Stimulated activated CD8-positive, alpha-beta memory T cell treated with anti-CD3 and anti-CD28 coated beads, Interleukin-15, amount 100 ng/mL, for 24 hours (primary cell): ENCODE results near the gene TOX2.

Experiments used
- DNase-seq: peaks from one replicate; pipeline ENCODE4 v3.0.0-alpha.2; 2020; ENCODE audit warnings: low read depth

Gene TOX2

GRCh38 chr20:43938932-43939761 lies 24.5 kb downstream of the TOX2 start:
- DNase-seq, result no peak

DNA sequence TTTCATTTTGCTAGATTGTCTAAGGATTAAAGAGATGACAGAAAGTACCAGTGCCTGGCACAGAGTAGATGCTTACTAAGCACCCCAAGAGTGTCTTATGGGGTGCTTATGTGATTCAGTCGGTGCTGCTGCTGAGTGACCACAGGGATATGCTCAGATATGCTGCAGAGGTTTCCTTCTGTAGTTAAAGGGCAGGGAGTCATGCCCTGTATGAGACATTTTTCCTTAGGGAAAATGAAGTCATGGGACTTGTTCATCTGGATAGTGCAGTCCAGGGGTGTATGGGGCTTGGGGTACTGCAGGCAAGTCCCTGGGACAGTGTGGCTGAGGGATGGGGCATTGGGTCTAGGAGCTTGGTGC lies 25.1 kb downstream of the TOX2 start:
- DNase-seq, result no peak

- no peak for DNase-seq
Measured at GRCh38 chr20:43940518-43941225, 26.0 kb downstream of the TOX2 start.

DNA sequence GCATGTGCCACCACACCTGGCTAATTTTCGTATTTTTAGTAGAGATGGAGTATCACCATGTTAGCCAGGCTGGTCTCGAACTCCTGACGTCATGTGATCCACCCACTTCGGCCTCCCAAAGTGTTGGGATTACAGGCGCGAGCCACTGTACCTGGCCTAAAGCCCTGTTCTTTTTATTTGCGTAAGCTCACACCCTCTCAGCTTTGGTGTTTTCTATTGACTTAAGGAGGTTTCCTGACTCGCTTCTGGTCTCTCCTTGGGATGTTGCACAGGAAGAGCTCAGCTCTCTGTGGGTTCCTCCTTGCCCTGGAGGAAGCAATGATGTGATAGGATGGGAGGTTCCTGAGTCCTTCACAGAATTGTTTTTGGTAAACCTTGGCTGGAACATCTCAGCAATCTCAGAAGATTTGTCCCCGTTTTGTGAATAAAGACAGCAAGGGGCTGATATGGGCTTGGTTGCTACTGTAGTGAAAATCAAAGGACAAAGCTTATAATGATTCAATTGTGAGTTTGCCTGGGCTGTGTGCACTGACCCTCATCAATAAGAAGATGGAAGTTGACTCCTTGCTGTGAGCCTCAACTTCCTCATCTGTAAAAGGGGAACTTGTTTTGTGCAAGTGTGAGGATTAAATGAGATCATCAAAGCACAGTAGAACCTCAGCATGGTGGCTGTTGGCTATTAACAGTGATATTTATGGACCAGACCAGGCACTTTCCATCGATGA lies 27.0 kb downstream of the TOX2 start:
- DNase-seq, result no peak

DNA sequence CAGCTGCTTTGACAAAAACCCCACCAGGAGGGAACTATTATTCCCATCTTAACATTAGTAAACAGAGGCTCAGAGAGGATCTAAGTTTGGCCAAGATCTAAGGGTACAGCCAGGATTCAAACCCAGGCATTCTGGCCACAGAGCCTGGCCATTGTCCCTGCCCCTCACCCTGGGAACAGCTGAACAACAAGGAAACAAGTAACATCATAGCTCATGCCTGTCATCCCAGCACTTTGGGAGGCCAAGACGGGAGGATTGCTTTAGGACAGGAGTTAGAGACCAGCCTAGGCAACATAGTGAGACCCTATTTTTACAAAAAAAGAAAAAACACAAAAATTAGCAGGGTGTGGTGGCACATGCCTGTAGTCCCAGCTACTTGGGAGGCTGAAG lies 27.5 kb downstream of the TOX2 start:
- DNase-seq, result no peak

GRCh38 chr20:43942667-43943285 lies 28.1 kb downstream of the TOX2 start:
- no peak for DNase-seq

DNA sequence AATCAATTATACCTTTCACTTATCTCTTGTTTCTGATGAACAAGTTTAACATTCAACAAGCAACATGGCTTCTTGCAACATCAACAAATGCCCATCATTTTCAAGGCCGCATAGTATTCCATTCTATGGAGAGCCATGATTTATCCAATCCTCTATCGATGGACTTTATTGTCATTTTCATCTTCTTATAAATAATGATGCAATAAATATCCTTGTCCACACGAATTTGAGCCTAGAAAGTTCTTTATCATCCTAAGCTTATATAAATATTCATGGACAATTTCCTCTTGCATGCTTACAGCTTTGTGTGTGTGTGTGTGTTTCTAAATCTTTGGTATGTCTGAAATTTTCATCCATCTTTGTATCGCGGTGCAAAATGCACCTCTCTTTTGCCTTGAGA lies 29.1 kb downstream of the TOX2 start:
- no peak for DNase-seq

- no peak for DNase-seq
Measured at GRCh38 chr20:43944653-43945235, 30.1 kb downstream of the TOX2 start.

DNA sequence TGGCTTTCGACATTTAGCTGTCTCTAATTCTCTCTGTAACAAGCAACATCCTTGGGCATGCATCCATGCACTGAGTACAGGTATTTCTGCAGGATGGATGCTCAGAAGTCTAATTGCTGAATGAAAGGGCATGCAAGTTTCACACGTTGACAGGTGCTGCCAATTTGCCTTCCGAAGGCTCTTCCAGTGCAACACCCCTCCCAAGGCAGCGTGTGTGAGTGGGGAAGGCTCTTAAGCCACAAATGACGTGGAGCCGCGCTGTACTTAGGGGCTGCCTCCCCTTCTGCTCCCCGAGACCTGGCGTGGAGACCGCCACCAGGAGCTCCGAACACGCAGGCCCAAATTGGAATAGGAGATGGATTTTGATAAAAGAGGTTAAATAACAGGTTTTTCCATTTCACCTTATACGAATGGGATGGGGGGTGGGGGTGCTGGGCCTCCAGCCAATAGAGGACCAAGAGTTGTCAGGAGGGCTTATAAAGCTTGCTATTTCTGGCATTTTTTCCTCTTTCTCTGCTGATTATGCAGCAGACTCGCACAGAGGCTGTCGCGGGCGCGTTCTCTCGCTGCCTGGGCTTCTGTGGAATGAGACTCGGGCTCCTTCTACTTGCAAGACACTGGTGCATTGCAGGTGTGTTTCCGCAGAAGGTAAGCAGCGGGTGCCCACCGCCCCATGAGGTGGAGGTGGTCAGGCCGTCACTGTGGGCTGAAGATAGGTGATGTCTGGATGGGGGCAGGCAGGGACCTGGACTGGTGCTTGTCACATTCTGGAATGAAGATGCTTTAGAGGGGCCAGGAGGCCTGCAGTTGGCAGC lies 30.9 kb downstream of the TOX2 start:
- DNase-seq, result no peak

GRCh38 chr20:43946206-43946491 lies 31.5 kb downstream of the TOX2 start:
- DNase-seq, result no peak

- DNase-seq, result no peak
Measured at GRCh38 chr20:43946659-43947315, 32.1 kb downstream of the TOX2 start.

DNA sequence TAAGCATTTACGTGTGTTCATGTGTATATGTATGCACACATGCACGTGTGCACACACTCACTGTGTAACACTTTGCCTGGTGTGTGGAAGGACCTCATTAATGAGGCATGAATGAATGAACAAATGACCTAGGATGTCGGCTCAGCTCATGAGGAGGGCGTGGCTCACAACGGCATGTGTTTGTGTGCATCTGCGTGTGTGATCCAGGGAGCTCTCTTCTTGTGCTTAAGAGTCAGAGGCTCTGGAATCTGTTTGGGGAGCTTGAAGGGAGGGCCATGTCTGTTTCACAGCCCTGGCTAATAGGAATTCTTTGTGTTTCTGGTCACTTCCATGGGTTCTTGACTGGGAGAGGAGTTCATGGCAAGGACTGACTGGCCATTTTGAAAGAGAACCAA lies 32.7 kb downstream of the TOX2 start:
- DNase-seq, result no peak

- no peak for DNase-seq
Measured at GRCh38 chr20:43948455-43948854, 33.8 kb downstream of the TOX2 start.

DNA sequence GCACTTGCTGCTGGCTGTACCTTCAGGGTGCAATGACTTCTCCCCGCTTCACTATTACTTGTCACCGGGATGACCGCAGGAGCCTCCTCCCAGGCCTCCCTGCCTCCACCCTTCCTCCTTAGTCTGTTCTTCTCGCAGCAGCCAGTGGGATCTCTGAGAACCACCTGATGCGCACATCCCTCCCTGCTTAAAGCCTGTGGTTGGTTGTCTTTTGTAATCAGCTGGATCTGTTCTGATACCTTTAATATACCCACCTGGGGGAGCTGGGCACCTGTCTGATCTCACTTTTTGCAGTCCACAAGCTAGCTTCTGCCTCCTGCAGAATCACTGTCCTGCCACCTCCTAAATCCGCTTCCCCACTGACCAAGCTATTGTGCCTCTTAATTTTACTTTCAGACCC lies 34.6 kb downstream of the TOX2 start:
- no peak for DNase-seq

DNA sequence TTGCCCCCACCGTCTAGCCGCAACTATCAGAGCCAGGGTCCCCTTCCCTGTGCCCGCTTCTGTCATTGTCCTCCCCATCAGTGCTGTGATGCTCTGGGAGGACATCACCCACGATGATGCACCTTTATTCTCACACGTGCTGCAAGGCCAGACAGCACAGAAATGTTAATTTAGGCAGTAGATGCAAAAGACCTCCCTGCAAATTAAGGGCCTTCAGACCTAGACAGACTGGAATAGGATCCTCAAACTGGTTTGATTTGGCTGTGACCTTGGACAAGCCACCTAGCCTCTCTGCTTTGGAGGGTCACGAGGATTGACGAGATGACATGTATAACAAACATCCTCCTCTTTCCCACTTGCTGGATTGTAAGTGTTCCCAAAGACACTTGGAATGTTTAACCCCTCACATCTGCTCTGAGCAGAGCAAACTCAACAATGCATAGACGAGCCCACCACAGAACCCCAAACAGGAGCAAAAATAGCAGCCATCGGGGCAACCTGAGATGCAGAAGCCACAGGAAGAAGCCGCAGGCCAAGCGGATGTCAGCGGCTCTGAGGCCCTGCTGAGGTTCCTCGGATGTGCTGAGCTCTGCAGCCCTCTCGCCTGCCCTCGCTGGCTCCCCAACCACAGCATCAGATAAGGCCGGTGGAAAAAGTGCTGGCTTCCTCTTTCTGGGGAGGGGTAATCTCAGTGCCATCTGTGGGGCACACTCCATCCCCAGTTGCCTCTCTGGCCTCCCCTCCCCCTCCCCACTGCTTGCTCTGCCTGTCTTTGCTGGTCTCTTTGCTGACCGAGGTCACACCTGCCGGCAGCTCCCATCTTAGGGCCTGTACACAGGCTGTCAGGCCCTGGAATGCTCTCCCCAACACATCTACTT lies 35.3 kb downstream of the TOX2 start:
- peak; percentile 38 for DNase-seq

- DNase-seq, result no peak
Measured at GRCh38 chr20:43953919-43954592, 39.4 kb downstream of the TOX2 start.

DNA sequence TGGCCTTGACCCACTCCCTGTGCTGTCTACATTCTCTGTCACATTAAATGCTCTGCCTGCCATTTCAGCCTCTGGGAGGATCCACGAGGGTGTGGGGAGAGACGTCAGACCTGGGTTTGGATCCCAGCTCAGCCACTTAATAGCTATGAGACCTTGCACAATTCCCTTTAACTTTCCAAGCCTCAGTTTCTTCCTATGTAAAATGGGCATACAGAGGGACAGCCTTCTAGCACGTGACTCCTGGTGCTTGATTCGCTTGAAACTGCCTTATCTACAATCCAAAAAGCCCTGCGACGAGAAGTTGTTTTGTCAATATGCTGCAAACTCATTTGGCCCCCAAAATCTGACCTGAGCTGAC lies 40.0 kb downstream of the TOX2 start:
- no peak for DNase-seq

DNA sequence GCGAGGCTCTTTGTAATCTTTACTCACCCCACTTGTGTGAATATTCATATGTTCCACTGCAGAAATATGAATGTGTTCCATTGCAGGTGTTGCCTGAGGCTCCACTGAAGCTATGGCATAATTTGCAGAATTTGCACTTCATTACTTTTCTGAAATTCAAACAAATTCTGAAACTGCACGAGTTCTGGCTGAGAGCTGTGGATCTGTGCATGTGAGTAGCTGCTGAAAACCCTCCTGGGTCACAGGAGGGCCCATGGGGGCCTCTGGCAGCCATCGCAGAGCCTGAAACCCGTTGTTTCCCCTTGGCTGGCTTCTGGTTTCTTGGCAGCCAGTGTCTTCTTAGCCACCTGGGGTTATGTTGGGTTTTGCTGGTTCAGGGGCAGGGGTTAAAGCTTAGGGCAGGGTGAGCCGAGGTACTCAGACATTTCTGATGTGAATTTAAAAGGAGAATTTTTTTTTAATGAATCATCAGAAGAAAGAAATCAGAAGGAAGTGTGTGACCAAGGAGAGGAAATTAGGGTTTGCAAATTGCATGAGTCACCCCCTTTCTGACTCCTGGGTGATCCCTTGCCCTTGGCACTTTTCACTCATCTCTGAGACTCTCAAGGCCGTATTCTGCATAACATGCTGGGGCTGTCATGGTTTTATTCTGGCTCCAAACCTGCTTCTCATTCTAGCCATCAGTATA lies 40.6 kb downstream of the TOX2 start:
- no peak for DNase-seq

DNA sequence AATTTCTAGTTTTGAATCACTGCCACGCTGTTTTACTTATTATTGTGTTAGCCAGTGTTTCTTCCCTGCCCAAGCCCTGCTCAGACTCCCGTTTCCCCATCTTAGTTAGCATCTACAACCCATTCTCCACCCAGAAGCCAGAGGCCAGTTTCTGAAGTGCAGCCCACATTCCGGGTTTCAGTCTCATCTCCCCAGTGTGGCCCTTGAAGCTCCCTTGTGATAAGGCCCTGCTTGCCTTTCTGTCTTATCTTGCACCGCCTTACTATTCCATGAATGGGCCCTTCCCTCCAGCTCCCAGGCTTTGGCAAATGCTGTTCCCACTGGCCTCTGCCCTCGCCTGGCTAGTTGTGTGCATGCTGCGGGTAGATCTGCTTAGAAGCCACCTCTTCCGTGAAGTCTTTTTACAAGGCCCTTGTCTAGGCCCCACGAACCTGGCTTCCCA lies 41.1 kb downstream of the TOX2 start:
- no peak for DNase-seq
